Activated CD4-positive, alpha-beta T cell treated with anti-CD3 and anti-CD28 coated beads, Interleukin-2, amount 10 ng/mL, durations not matched to agents 24 days and 14 days (primary cell): Measurements from ENCODE around the gene MNT. TPM values are rescaled to one million over a fixed set of nuclear protein-coding genes. Genes with fewer than 3 reads are reported as not detected.

Experiments
- DNase-seq: peaks from one replicate; pipeline ENCODE4 v3.0.0; 2022
- H3K27ac Mint-ChIP-seq: one replicate; pipeline ENCODE4 v1.8.0; 2022; ENCODE audit warnings: mild to moderate bottlenecking, mixed read lengths
- H3K27me3 Mint-ChIP-seq: one replicate; pipeline ENCODE4 v1.8.0; 2022; ENCODE audit warnings: mixed read lengths
- H3K36me3 Mint-ChIP-seq: one replicate; pipeline ENCODE4 v1.8.0; 2022; ENCODE audit warnings: low read depth, mild to moderate bottlenecking, mixed read lengths
- H3K4me1 Mint-ChIP-seq: one replicate; pipeline ENCODE4 v1.8.0; 2021; ENCODE audit warnings: mixed read lengths
- H3K4me3 Mint-ChIP-seq: one replicate; pipeline ENCODE4 v1.8.0; 2022; ENCODE audit warnings: mild to moderate bottlenecking, moderate library complexity, mixed read lengths
- H3K9me3 Mint-ChIP-seq: one replicate; pipeline ENCODE4 v1.8.0; 2021; ENCODE audit warnings: mixed read lengths
- intact Hi-C: fragments of 100-400 bp; cut with micrococcal nuclease; formaldehyde crosslinking; loops from one replicate; pipeline ENCODE4 v1.15.1; 2023
- total RNA-seq: library from RNA; stranded (reverse); gene quantifications from 2 replicates; pipeline ENCODE4 v1.2.3, GENCODE V29; 2022

The MNT gene
- total RNA-seq, 1 donor from 2014 or later = 29.1 TPM

GRCh38 chr17:2433696-2434095, 32.8 kb upstream of the MNT start:
- Mint-ChIP-seq H3K9me3 (no peaks in the 10 kb centered on the region), H3K27me3 (no peaks in the 10 kb centered on the region), H3K4me3 (no peak overlapping the region), H3K27ac (no peak overlapping the region), H3K36me3 (peaks cover 29% of the 10 kb centered on the region), H3K4me1 (peaks cover 5% of the 10 kb centered on the region)
- no peak for DNase-seq
- intact Hi-C loops = no loop called here

GRCh38 chr17:2427910-2428309, 27.1 kb upstream of the MNT start:
- intact Hi-C loops = no loop called here
- Mint-ChIP-seq H3K27me3 (no peaks in the 10 kb centered on the region), H3K27ac (no peak overlapping the region)

GRCh38 chr17:2427215-2427614, 26.4 kb upstream of the MNT start:
- H3K4me1 Mint-ChIP-seq = no peaks in the 10 kb centered on the region
- no peak overlapping the region for H3K27ac Mint-ChIP-seq
- DNase-seq = no peak
- intact Hi-C loops = no loop called here
- no peaks in the 10 kb centered on the region for H3K27me3 Mint-ChIP-seq
- H3K4me3 Mint-ChIP-seq = no peak overlapping the region
- H3K36me3 Mint-ChIP-seq = peaks cover 4% of the 10 kb centered on the region
- H3K9me3 Mint-ChIP-seq = no peaks in the 10 kb centered on the region

More at GRCh38 chr17:2427910-2428309, 27.1 kb upstream of the MNT start:
- H3K36me3 Mint-ChIP-seq = peaks cover 5% of the 10 kb centered on the region
- H3K9me3 Mint-ChIP-seq = no peaks in the 10 kb centered on the region
- no peak for DNase-seq
- no peak overlapping the region for H3K4me3 Mint-ChIP-seq
- H3K4me1 Mint-ChIP-seq = no peaks in the 10 kb centered on the region

DNA sequence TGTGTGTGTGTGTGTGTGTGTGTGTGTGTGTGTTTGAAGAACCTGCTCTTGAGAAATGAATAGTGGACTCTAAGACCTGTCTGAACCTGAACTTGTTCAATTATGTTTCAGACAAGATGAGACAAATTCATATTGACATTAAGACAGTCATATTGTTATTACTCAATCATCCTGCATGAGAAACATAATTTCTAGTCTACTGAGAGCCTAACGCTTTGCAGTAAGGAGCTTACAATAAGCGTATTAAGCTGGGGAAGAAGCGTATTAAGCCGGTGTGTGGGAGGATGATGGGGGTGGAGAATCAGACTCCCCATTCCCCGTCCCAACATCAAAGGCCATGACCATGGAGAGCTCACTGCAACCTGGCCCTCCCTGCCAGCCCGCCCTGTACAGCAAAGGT, 22.4 kb upstream of the MNT start:
- intact Hi-C loops = no loop called here

GRCh38 chr17:2421315-2422147, 20.7 kb upstream of the MNT start:
- peak; percentile 55 for DNase-seq
- intact Hi-C loops = no loop called here
- Mint-ChIP-seq H3K36me3 (peaks cover 17% of the 10 kb centered on the region), H3K4me1 (peaks cover 3% of the 10 kb centered on the region), H3K27me3 (no peaks in the 10 kb centered on the region), H3K9me3 (no peaks in the 10 kb centered on the region), H3K4me3 (no peak overlapping the region), H3K27ac (no peak overlapping the region)

More for the DNA sequence above, 22.4 kb upstream of the MNT start:
- no peak for DNase-seq
- Mint-ChIP-seq H3K27me3 (no peaks in the 10 kb centered on the region), H3K36me3 (peaks cover 11% of the 10 kb centered on the region), H3K4me3 (no peak overlapping the region), H3K4me1 (no peaks in the 10 kb centered on the region), H3K27ac (no peak overlapping the region), H3K9me3 (no peaks in the 10 kb centered on the region)

DNA sequence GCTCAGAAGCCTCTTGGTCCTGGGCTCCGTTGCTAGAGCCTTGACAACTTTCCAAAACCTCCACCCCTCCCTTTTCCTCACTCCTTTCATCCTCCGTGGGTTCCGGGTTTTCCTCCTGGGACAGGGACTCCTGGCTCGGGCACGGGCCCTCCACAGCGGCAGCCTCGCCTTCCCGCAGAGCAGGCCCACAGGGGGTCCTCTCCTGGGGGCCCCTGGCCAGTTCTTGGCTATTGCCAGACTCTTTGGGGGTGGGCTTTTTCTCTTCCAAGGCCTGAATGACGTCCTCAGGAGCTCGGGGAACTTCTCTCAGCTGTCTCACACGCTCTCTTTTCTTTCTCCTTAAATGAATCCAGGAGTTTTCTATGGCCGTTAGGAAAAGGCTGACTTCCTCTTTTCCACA, 19.3 kb upstream of the MNT start:
- H3K4me3 Mint-ChIP-seq = no peak overlapping the region
- no peak overlapping the region for H3K27ac Mint-ChIP-seq
- H3K9me3 Mint-ChIP-seq = no peaks in the 10 kb centered on the region
- no peak for DNase-seq
- H3K4me1 Mint-ChIP-seq = peaks cover 3% of the 10 kb centered on the region
- peaks cover 17% of the 10 kb centered on the region for H3K36me3 Mint-ChIP-seq
- no peaks in the 10 kb centered on the region for H3K27me3 Mint-ChIP-seq
- intact Hi-C loops = no loop called here

- DNase-seq = no peak
These were observed 18.6 kb upstream of the MNT start for GRCh38 chr17:2419486-2419885.

DNA sequence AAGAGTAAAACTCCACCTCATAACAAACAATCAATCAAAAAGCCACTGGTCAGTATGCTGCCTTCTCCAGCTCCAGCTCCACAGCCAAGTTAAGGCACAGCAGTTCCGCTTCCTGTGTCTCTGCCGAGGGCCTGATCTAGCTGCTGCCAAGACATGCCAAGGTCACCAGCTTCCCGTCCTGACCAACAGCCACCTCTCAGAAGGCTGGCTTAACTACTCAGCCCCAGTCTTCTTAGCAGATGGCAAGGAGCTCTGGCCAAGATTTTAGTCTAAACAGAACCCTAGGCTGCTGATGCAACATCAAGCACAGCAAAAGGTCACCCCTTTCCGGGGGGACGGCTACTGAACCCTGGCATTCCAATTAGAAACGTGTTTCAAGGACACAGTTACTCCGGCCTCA, 17.7 kb upstream of the MNT start:
- intact Hi-C loops = no loop called here

More at GRCh38 chr17:2419486-2419885, 18.6 kb upstream of the MNT start:
- Mint-ChIP-seq H3K27ac (no peak overlapping the region), H3K9me3 (no peaks in the 10 kb centered on the region), H3K4me1 (peaks cover 3% of the 10 kb centered on the region), H3K27me3 (no peaks in the 10 kb centered on the region), H3K36me3 (peaks cover 15% of the 10 kb centered on the region), H3K4me3 (no peak overlapping the region)
- intact Hi-C loops = no loop called here

DNA sequence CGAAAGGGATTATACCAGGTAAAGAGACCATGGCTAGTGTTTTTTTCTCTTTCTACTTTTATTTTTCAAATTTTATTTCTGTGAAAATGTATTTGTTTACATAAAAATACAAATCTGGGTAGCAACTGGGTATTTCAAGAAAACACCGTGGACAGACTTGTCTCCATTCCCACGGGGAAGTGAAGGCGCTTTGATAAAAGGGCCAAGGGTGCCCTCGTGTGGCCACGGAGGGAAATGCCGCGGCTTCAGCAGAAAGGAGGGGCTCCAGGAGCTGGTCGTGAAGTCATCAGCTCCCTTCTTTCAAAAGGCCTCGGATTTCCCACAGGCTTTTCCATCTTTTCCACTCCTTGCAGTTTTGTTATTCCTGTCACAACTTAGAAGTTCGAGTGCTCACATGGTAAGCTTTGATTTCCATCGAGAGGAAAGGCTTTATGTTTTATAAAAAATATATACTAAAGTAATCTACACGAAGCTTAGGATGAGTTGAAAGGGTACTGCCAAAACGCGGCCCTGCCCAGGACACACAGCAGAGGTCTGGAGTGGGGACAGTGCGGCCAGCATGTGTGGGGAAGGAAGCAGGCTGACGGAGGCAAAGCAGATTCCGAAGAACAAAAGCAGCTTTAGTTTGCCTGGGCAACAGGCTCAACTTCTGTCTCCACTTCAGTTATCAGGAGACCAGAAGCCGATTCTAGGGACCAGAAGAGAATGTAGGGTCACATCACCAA, 15.3 kb upstream of the MNT start:
- no peaks in the 10 kb centered on the region for H3K27me3 Mint-ChIP-seq
- DNase-seq = peak; percentile 96
- H3K4me1 Mint-ChIP-seq = peaks cover 3% of the 10 kb centered on the region
- H3K4me3 Mint-ChIP-seq = no peak overlapping the region
- no peak overlapping the region for H3K27ac Mint-ChIP-seq
- intact Hi-C loops = loop anchor here (1.0 kb wide), 2 partner anchors 15 to 34 kb away; partner anchors contain the start of gene MNT
- peaks cover 22% of the 10 kb centered on the region for H3K36me3 Mint-ChIP-seq
- no peaks in the 10 kb centered on the region for H3K9me3 Mint-ChIP-seq

More for the DNA sequence above, 17.7 kb upstream of the MNT start:
- Mint-ChIP-seq H3K27ac (no peak overlapping the region), H3K36me3 (peaks cover 20% of the 10 kb centered on the region), H3K4me3 (no peak overlapping the region), H3K4me1 (peaks cover 3% of the 10 kb centered on the region), H3K9me3 (no peaks in the 10 kb centered on the region), H3K27me3 (no peaks in the 10 kb centered on the region)
- no peak for DNase-seq

DNA sequence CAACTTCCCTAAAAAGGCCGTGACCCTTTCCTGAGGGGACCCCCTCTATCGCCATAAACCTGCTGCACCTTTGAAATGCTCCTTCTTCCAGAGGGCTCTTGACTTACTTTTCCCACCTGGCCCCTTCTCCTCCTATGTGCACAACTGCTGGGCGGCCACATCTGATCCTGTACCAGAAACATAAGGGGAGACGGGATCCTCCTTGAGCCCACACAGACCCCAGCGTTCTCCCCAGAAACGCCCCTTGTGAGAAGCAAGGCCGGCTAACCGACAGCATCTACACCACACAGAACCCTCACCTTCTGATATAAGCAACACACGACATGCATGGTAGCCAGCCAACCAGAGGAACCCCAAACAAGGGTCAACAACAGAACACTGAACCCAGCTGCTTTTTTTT, 14.2 kb upstream of the MNT start:
- no peaks in the 10 kb centered on the region for H3K9me3 Mint-ChIP-seq
- intact Hi-C loops = no loop called here
- H3K27ac Mint-ChIP-seq = no peak overlapping the region
- peaks cover 25% of the 10 kb centered on the region for H3K36me3 Mint-ChIP-seq
- peak; percentile 54 for DNase-seq
- H3K27me3 Mint-ChIP-seq = no peaks in the 10 kb centered on the region
- H3K4me3 Mint-ChIP-seq = no peak overlapping the region
- peaks cover 3% of the 10 kb centered on the region for H3K4me1 Mint-ChIP-seq

- Mint-ChIP-seq H3K27me3 (no peaks in the 10 kb centered on the region), H3K27ac (no peak overlapping the region), H3K36me3 (peaks cover 23% of the 10 kb centered on the region), H3K9me3 (no peaks in the 10 kb centered on the region), H3K4me1 (peaks cover 3% of the 10 kb centered on the region), H3K4me3 (no peak overlapping the region)
- intact Hi-C loops = no loop called here
- no peak for DNase-seq
These were observed 13.7 kb upstream of the MNT start for GRCh38 chr17:2414446-2415064.

- Mint-ChIP-seq H3K9me3 (no peaks in the 10 kb centered on the region), H3K36me3 (peaks cover 16% of the 10 kb centered on the region)
- intact Hi-C loops = no loop called here
These were observed 11.7 kb upstream of the MNT start for GRCh38 chr17:2412561-2413021.

GRCh38 chr17:2410951-2411350, 10.1 kb upstream of the MNT start:
- intact Hi-C loops = no loop called here

More at GRCh38 chr17:2412561-2413021, 11.7 kb upstream of the MNT start:
- Mint-ChIP-seq H3K27me3 (no peaks in the 10 kb centered on the region), H3K27ac (no peak overlapping the region), H3K4me3 (no peak overlapping the region), H3K4me1 (peaks cover 3% of the 10 kb centered on the region)
- no peak for DNase-seq

More at GRCh38 chr17:2410951-2411350, 10.1 kb upstream of the MNT start:
- no peak overlapping the region for H3K4me3 Mint-ChIP-seq
- no peaks in the 10 kb centered on the region for H3K9me3 Mint-ChIP-seq
- peaks cover 11% of the 10 kb centered on the region for H3K4me1 Mint-ChIP-seq
- no peak for DNase-seq
- H3K27ac Mint-ChIP-seq = no peak overlapping the region
- H3K27me3 Mint-ChIP-seq = no peaks in the 10 kb centered on the region
- H3K36me3 Mint-ChIP-seq = peaks cover 12% of the 10 kb centered on the region
